ENCODE data around the gene CYP46A1.

The CYP46A1 gene

DNA sequence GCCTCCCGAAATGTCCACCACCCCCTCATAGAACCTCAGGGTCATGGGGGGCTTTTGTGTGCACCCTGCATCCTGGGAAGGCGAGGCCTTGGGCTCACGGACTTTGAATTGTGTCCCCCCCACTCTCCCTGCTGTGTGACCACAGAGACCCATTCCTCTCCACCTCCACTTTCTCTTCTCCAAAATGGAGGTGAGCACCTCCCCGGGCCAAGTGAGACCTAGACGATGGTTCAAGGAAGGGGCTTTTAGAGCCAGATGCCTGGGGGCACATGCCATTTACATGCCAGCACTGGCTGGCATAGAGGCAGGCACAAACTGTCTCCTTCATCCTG lies 33.5 kb downstream of the CYP46A1 start:
- no peak for DNase-seq

GRCh38 chr14:99718031-99718810 lies 34.1 kb downstream of the CYP46A1 start:
- no peak for DNase-seq

- no peak for DNase-seq
These were observed 34.7 kb downstream of the CYP46A1 start for GRCh38 chr14:99718811-99719192.

DNA sequence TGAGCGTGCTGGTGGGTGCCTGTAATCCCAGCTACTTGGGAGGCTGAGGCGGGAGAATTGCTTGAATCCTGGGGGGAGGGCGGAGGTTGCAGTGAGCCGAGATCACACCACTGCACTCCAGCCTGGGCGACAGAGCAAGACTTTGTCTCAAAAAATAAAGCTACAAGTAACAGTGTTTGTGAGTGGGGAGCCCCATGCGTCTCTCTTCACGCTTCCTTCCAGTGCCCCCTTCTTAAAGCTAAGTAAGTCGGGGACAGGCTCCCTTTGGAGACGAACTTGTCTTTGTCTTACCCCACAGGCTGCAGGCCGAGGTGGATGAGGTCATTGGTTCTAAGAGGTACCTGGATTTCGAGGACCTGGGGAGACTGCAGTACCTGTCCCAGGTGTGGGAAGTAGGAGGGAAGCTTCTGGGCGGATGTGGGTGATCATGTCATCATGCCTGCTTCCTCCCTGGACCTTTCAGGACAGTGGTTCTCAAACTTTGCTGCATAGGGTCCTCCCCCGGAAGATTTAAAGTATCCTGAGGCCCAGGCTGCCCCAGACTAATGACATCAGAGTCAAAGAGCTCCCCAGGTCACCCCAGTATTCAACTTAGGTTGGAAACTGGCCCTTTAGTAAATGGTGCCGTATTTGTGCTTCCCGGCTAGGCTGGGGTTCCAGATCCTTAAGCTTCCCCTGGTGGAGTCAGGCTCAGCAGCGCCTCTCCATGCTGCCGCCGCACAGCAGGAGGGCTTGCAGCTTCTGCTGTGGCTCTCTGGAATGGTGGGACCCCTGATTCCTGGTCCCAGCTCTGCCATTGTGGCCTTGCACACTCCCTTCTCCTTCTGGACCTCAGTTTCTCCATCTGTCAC lies 37.1 kb downstream of the CYP46A1 start:
- no peak for DNase-seq

GRCh38 chr14:99721792-99722516 lies 37.9 kb downstream of the CYP46A1 start:
- no peak for DNase-seq

- no peak for DNase-seq
These were observed 38.6 kb downstream of the CYP46A1 start for GRCh38 chr14:99722741-99723140.

- DNase-seq: no peak
These were observed 40.2 kb downstream of the CYP46A1 start for GRCh38 chr14:99724196-99724891.

GRCh38 chr14:99724939-99725773 lies 41.1 kb downstream of the CYP46A1 start:
- DNase-seq: no peak

DNA sequence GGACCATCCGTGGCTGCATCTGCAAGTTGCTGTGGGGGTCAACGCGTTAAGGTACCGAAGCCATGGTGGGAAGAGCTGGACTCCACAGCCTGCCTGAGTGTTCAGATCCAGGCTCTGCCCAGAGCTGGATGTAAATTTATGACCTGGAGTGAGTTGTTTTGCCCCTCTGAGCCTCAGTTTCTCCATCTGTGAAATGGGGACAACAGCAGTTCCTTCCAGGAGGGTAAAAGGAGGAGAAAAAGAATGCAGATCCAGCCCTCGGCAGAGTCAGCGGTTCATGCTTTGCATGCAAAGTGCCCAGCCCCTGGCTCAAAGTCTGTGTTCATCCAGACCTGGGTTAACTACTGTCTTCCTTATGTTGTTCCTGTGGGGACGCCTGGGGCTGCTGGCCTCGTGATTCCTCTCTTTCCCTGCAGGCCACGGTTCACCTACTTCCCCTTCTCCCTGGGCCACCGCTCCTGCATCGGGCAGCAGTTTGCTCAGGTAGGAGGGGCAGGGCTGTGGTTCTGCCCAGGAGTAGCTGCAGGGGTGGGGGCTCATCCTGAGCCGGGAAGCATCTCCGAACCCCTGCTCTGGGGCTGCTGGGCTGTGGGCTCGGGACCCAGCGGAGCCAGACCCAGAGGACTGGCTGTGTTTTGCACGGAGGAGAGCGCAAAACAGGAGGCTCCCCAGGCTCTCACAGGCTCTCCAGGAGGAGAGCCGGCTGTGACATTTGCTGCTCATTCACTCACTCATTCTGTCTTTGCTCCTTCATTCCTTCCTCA lies 41.9 kb downstream of the CYP46A1 start:
- no peak for DNase-seq

GRCh38 chr14:99726538-99727095 lies 42.5 kb downstream of the CYP46A1 start:
- DNase-seq: no peak

GRCh38 chr14:99727096-99727870 lies 43.2 kb downstream of the CYP46A1 start:
- DNase-seq: no peak

DNA sequence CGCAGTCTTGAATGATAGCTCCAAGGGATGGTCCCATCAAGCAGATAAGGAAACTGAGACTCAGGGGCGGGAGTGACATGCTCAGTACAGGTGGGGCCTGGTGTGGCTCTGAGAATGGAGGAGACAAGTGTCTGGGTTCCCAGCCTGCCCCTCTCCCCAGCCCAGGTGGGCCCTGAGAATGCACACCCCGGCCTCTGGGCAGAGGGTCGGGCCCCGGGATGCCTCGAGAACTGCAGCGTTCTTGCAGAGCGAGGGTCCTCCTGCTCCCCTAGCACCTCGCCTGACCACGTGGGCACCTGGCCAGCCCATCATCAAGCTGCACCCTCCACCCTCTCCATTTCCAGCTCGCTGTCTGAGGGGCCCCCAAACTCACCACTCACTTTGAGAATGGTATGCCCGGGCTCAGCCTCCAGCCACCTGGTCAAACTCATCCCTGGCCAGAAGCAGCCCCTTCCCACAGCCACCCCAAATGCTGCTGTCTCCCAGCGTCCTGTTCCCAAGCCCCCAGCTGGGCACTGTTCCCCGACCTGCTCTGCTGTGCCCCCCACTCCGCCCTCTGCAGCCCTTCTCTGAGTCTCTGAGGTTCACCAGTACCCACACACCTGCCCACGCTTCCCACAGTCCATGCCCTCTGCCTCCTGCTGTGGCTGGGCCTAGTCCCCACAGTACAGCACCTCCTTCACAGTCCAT lies 44.3 kb downstream of the CYP46A1 start:
- no peak for DNase-seq

DNA sequence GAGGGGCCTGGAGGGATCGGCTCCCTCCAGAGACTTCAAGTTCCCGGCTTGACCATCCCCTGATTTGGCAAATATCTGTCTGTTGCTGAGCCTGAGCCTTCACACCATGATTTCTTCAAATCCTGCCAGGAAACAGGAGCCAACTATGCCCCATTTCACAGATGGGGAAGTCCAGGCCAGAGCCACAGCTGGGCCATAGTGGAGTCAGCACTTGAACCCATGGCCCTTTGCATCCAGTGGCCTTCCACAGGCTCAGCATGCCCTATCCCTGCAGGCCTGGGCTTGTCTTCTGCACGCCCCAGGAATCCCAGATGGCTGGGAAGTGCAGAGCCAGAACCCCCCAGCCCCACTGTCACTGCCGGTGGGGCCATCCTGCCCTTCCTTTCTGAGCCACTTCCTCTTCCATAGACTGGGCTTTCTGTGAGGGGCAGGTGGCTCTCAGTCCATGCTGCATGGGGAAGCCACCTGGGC lies 44.9 kb downstream of the CYP46A1 start:
- DNase-seq: no peak

- no peak for DNase-seq
These were observed 46.1 kb downstream of the CYP46A1 start for GRCh38 chr14:99729991-99730875.

DNA sequence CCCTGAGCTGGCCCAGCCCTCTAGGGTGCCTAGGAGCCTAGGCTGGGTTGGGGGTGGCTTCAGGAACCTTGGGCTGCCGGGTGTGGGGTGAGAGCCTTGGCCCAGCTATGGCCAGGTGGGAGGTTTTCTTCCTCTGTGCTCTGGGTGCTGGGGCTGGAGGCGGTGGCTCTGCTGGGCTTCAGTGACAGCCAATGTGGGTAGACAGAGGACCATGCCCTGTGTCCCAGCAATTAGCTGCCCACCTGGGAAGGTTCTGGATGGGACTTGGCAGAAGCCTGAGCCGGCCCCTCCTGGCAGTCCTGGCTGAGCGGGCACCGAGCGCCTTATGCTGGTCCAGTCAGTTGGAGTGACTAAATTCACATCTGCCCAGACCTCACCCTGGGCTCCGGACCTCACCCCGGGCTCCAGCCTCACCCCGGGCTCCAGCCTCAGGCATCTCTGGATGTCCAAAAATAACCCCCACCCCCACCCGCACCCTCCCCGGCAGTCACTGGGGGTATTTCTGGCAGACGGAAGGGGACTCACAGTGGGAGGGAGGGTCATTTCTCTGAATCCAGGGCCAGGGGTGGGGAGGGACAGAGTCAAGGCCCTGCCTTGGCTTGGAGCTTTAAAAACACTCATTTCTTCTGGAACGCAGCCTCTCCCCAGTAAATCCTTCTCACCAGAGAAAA lies 46.9 kb downstream of the CYP46A1 start:
- no peak for DNase-seq

DNA sequence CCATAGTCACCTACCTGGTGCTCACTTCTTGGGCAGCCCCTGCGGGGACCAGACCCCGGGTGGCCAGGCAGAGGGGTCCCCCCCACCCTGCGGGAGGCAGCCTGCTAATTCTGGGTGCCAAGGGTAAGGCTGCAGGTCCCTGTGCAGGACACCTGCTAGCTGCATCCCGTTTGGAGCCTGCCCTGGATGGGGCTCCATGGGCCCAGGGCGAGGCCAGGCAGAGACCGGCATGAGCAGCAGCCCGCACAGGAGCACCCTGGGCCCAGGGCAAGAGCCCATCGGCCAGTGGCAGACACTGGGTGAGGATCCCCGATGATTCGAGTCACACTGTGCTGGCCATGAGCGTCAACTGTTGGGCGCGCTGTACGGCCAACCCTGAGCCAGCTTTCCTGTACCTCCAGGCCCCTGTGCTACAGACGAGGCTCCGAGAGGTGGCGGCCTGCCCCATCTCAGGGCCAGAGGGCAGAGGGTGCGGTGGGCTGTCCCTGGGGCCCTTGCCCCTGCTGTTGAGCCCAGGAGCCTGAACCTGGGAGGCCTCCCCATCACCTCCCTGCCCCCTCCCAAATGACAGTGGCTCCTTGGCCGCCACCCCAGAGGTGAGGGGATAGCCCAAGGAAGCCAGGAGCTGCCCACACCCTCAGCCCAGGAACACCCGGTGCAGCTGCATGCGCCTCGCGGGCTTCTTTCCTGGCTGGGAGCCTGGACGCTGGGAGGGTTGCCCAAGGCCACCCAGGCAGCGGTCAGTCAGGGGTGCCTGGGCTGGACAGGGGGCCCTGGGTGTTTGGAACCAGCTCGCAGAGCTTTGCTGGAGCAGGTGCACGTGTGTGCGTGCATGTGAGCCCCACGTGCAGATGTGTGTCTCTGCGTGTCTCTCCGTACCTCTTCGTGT lies 47.7 kb downstream of the CYP46A1 start:
- no peak for DNase-seq
